ENCODE data around the gene ELAC1. TPM values are rescaled to one million over a fixed set of nuclear protein-coding genes. Genes with fewer than 3 reads are reported as not detected.

Gene ELAC1
- total RNA-seq, 1 donor from 2014 or later, result 15.5 TPM

DNA sequence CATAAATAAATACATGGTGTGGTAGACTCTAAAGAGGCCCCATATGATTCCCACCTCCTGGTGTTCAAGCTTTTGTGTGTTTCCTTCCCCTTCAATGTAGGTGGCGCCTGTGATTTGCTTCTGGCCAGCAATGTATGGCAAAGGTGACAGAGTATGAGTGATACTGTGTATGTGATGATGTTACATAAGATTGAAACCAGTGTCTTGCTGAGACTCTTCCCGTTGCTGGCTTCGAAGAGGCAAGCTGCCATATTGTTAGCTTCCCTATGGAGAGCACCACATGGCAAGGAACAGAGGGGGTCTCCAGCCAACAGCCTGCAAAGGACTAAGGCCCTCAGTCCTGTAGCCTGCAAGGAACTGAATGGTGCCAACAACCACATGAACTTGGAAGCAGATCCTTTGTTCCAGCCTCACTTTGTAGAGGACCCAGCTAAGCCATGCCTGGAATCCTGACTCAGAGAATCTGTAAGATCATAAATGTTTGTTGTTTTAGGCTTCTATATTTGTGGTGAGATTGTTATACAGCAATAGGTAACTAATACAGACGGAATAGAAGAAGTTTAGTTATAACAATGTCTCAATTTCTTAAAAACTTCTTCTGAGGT lies 60.5 kb downstream of the ELAC1 start:
- no peaks in the 10 kb centered on the region for H3K9me3 ChIP-seq
- no peak overlapping the region for H3K4me3 ChIP-seq
- intact Hi-C loops (cut with DNase I), result loop anchor here (5.0 kb wide), 1 partner anchor 61 kb away; the partner anchor contains the start of gene ELAC1
- peaks cover 43% of the 10 kb centered on the region for H3K4me1 ChIP-seq
- TF ChIP-seq POLR2A (IDR thresholded peaks at IDR 0.05) (no peak), POLR2AphosphoS5 (IDR thresholded peaks at IDR 0.05; ENCODE audit: insufficient read depth in 1 of 2, low read depth in 1 of 2) (no peak)
- TF ChIP-seq, protein P1, sequence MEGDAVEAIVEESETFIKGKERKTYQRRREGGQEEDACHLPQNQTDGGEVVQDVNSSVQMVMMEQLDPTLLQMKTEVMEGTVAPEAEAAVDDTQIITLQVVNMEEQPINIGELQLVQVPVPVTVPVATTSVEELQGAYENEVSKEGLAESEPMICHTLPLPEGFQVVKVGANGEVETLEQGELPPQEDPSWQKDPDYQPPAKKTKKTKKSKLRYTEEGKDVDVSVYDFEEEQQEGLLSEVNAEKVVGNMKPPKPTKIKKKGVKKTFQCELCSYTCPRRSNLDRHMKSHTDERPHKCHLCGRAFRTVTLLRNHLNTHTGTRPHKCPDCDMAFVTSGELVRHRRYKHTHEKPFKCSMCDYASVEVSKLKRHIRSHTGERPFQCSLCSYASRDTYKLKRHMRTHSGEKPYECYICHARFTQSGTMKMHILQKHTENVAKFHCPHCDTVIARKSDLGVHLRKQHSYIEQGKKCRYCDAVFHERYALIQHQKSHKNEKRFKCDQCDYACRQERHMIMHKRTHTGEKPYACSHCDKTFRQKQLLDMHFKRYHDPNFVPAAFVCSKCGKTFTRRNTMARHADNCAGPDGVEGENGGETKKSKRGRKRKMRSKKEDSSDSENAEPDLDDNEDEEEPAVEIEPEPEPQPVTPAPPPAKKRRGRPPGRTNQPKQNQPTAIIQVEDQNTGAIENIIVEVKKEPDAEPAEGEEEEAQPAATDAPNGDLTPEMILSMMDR (IDR thresholded peaks at IDR 0.05), result no peak
- H3K27ac ChIP-seq, result no peak overlapping the region
- H3K36me3 ChIP-seq, result no peaks in the 10 kb centered on the region
- H3K27me3 ChIP-seq, result no peaks in the 10 kb centered on the region
- DNase-seq (ENCODE audit: extremely low spot score in 2 of 2), result no peak

DNA sequence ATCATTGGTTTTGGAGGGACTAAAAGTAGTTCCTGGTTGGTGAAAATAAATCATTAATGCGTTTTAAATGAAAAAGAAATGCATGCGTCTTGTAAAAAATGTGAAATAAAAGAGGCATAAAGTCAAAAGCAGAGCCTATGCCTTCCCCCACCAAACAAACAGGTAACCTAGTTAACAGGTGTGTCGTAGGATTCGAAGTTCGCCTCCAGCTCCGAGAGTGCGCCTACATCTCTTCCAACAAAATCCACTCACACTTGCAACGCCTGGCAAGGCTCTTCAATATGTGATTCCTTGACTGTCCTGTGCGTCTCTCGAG lies 61.5 kb downstream of the ELAC1 start:
- intact Hi-C loops (cut with DNase I), result loop anchor here (5.0 kb wide), 1 partner anchor 62 kb away; the partner anchor contains the start of gene ELAC1
- Histone ChIP-seq H3K27ac (peak overlapping the region; percentile 95), H3K4me1 (peaks cover 53% of the 10 kb centered on the region), H3K9me3 (no peaks in the 10 kb centered on the region), H3K27me3 (no peaks in the 10 kb centered on the region), H3K4me3 (peak overlapping the region; percentile 74 to 79), H3K36me3 (no peaks in the 10 kb centered on the region)
- no peak for DNase-seq (ENCODE audit: extremely low spot score in 2 of 2)
- no peak for TF ChIP-seq POLR2AphosphoS5 (IDR thresholded peaks at IDR 0.05; ENCODE audit: insufficient read depth in 1 of 2, low read depth in 1 of 2)
- no peak for TF ChIP-seq POLR2A (IDR thresholded peaks at IDR 0.05)
- TF ChIP-seq, protein P1 (IDR thresholded peaks at IDR 0.05), result no peak

DNA sequence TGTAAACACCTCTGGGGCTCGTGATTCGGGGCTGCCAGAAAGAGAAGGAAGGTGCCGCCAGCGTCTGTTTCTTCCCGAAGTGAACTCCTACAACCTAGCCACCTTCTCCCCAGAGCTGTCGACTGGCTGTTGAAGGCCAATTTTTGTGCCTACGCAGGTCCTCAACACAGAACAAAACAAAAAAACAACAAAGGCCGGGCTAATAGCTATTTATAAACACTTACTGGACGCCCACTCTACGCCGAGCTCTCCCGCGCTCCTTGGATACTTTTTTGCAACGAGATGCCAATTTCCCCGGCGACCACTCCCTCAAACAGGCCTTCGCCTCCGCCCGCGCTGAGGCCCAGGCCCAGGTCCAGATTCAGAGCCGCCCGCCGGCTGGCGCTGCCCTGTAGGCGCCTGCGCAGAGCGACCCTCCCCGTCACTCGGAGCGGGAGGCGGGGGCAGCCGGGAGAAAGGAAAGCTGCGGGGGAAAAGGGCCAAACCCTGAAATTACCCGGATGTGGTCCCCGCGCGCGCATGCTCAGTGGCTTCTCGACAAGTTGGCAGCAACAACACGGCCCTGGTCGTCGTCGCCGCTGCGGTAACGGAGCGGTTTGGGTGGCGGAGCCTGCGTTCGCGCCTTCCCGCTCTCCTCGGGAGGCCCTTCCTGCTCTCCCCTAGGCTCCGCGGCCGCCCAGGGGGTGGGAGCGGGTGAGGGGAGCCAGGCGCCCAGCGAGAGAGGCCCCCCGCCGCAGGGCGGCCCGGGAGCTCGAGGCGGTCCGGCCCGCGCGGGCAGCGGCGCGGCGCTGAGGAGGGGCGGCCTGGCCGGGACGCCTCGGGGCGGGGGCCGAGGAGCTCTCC lies 62.1 kb downstream of the ELAC1 start, which contains the start of gene SMAD4:
SMAD4 (plus strand) TSS at position 520 of the 843 bp plus-strand sequence. CDS start 16,834 bp downstream, outside the sequence.
- peaks cover 59% of the 10 kb centered on the region for H3K4me1 ChIP-seq

DNA sequence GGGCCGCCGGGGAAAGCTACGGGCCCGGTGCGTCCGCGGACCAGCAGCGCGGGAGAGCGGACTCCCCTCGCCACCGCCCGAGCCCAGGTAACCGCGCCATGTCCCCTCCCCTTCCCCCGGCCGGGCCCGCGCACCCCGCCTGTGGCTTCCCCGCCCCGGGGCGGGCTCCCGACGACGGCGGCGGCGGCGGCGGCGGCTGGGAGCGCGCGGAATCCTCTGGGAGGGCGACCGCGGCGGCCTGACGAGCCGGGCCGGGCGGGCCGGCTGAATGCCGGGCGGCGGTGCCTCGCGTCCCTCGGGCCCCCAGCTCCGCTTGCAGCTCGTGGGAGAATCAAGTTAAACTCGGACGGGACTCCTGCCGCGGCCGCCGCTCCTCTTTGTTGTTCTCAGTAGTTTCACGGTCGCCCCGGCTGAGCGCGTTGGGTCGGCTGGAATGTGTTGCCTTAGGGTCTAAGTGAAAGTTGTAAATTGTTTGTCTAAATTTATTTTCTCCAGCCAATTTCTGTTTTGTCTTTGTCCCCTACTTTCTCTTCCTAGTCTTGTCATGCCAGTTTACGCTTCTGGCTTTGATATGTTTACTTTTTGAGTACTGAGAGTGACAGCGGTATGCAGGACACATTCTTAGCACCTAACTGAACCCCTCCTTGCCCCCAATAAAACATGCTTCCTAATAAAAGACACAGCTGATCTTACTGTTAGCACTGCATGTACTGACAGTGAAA lies 62.9 kb downstream of the ELAC1 start:
- DNase-seq (ENCODE audit: extremely low spot score in 2 of 2), result no peak

More for the DNA sequence above, 62.1 kb downstream of the ELAC1 start, which contains the start of gene SMAD4:
- H3K27ac ChIP-seq, result peak within 1 kb of the TSS; percentile 95
- peak in 1 of 2 donors; percentile 80 for TF ChIP-seq POLR2A (IDR thresholded peaks at IDR 0.05)
- TF ChIP-seq, protein P1 (IDR thresholded peaks at IDR 0.05), result no peak
- TF ChIP-seq POLR2AphosphoS5 (IDR thresholded peaks at IDR 0.05; ENCODE audit: insufficient read depth in 1 of 2, low read depth in 1 of 2), result peak; percentile 94 to 98
- H3K4me3 ChIP-seq, result peak within 1 kb of the TSS; percentile 74 to 79
- no peaks in the 10 kb centered on the region for H3K36me3 ChIP-seq
- no peaks in the 10 kb centered on the region for H3K27me3 ChIP-seq
- intact Hi-C loops (cut with DNase I), result loop anchor here (5.0 kb wide), 1 partner anchor 63 kb away; the partner anchor contains the start of gene ELAC1
- peak in 1 of 2 donors; percentile 96 for DNase-seq (ENCODE audit: extremely low spot score in 2 of 2)
- H3K9me3 ChIP-seq, result no peaks in the 10 kb centered on the region

More for the DNA sequence above, 62.9 kb downstream of the ELAC1 start:
- peaks cover 67% of the 10 kb centered on the region for H3K4me1 ChIP-seq
- intact Hi-C loops (cut with DNase I), result no loop called here
- no peaks in the 10 kb centered on the region for H3K36me3 ChIP-seq
- no peaks in the 10 kb centered on the region for H3K9me3 ChIP-seq
- TF ChIP-seq POLR2AphosphoS5 (IDR thresholded peaks at IDR 0.05; ENCODE audit: insufficient read depth in 1 of 2, low read depth in 1 of 2) (no peak), POLR2A (IDR thresholded peaks at IDR 0.05) (no peak)
- TF ChIP-seq, protein P1 (IDR thresholded peaks at IDR 0.05), result no peak
- H3K27ac ChIP-seq, result peak overlapping the region; percentile 95
- H3K27me3 ChIP-seq, result no peaks in the 10 kb centered on the region
- peak overlapping the region; percentile 74 to 79 for H3K4me3 ChIP-seq
